ENCODE data around the gene DNM2. TPM values are rescaled to one million over a fixed set of nuclear protein-coding genes. Genes with fewer than 3 reads are reported as not detected.

The DNM2 gene
- total and polyA plus RNA-seq, 2 of the 13 experiments (the other 11 are each of a cell fraction or from before 2014, with no cell fraction given), result 41.7 to 59.8 TPM

- TF ChIP-seq CAMTA2 (CRISPR knock-in tag; IDR thresholded peaks at IDR 0.05; ENCODE audit: borderline replicate concordance) (0 out of 2 replicates have a peak, but pooled peaks have one; percentile 42), TAF1 (CRISPR knock-in tag; IDR thresholded peaks at IDR 0.05) (no peak), ZKSCAN1 (IDR thresholded peaks at IDR 0.05; ENCODE audit: low read length) (no peak), HNRNPK (IDR thresholded peaks at IDR 0.05; ENCODE audit: low read depth, low read length, poor library complexity, severe bottlenecking) (no peak), ZNF10 (CRISPR knock-in tag; IDR thresholded peaks at IDR 0.05; ENCODE audit: borderline replicate concordance, low read depth) (no peak), IKZF4 (CRISPR knock-in tag; IDR thresholded peaks at IDR 0.05; ENCODE audit: borderline replicate concordance, low read depth, not compliant biosample characterization) (no peak), NONO (IDR thresholded peaks at IDR 0.05) (no peak), NONO (CRISPR knock-in tag; conservative IDR thresholded peaks at IDR 0.05) (no peak), REL (CRISPR knock-in tag; conservative IDR thresholded peaks at IDR 0.05) (no peak; the same call in 1 of the 2 replicates), NFYB (CRISPR knock-in tag; IDR thresholded peaks at IDR 0.05) (peak; percentile 79), HBP1 (CRISPR knock-in tag; IDR thresholded peaks at IDR 0.05; ENCODE audit: low read depth) (peak; percentile 9; the same call in 1 of the 2 replicates), RBM22 (optimal IDR thresholded peaks at IDR 0.05; ENCODE audit: low read length) (peak; percentile 53), GPN1 (CRISPR knock-in tag; IDR thresholded peaks at IDR 0.05; ENCODE audit: borderline replicate concordance) (no peak), UBTF (CRISPR knock-in tag; IDR thresholded peaks at IDR 0.05) (no peak), ZNF367 (CRISPR knock-in tag; IDR thresholded peaks at IDR 0.05; ENCODE audit: borderline replicate concordance) (no peak), ZNF780A (CRISPR knock-in tag; IDR thresholded peaks at IDR 0.05) (no peak), MIER3 (CRISPR knock-in tag; IDR thresholded peaks at IDR 0.05; ENCODE audit: borderline replicate concordance) (no peak), KLF6 (CRISPR knock-in tag; IDR thresholded peaks at IDR 0.05) (no peak)
These were observed 117.3 kb downstream of the DNM2 start (continued) for GRCh38 chr19:10835089-10835753.

All from HepG2 (cell line).